MCF 10A (cell line): ENCODE data around the gene RNGTT. TPM values are rescaled to one million over a fixed set of nuclear protein-coding genes. Genes with fewer than 3 reads are reported as not detected.

Source experiments
- BruUV-seq: library from RNA; stranded (reverse); fragments of 400-500 nt; replicated peaks from 2 replicates; lab custom pipeline; 2021; lab: Mats Ljungman, UMichigan
- CTCF ChIA-PET: fragments of 300-600 bp; sonication (Branson Sonifier 250); formaldehyde crosslinking; extraction: SDS; loops from one replicate; lab custom pipeline; 2021; ENCODE audit warnings: antibody characterized with exemption, inconsistent platforms; lab: Yijun Ruan, JAX
- POLR2A ChIA-PET: fragments of 300-600, 350-650 bp; sonication (Branson Sonifier 250); formaldehyde crosslinking; extraction: SDS; loops from one replicate; lab custom pipeline; 2020; ENCODE audit warnings: antibody characterized with exemption, inconsistent platforms; lab: Yijun Ruan, JAX
- DNase-seq: peaks from one replicate; pipeline ENCODE4 v3.0.0-alpha.2; 2018; ENCODE audit not compliant: unreplicated experiment
- H3K27ac Mint-ChIP-seq: one replicate; pipeline ENCODE4 v1.8.0; 2022; ENCODE audit warnings: mild to moderate bottlenecking, low read depth, mixed read lengths; ENCODE audit not compliant: unreplicated experiment
- H3K27me3 Mint-ChIP-seq: one replicate; pipeline ENCODE4 v1.8.0; 2022; ENCODE audit warnings: mixed read lengths; ENCODE audit not compliant: insufficient read depth, unreplicated experiment
- H3K36me3 Mint-ChIP-seq: one replicate; pipeline ENCODE4 v1.8.0; 2022; ENCODE audit warnings: mild to moderate bottlenecking, moderate library complexity, mixed read lengths; ENCODE audit not compliant: insufficient read depth, unreplicated experiment
- H3K4me1 Mint-ChIP-seq: one replicate; pipeline ENCODE4 v1.8.0; 2022; ENCODE audit warnings: mixed read lengths; ENCODE audit not compliant: insufficient read depth, unreplicated experiment
- H3K4me3 Mint-ChIP-seq: one replicate; pipeline ENCODE4 v1.8.0; 2022; ENCODE audit warnings: mild to moderate bottlenecking, moderate library complexity, mixed read lengths; ENCODE audit not compliant: unreplicated experiment
- H3K9me3 Mint-ChIP-seq: one replicate; pipeline ENCODE4 v1.8.0; 2022; ENCODE audit warnings: mixed read lengths; ENCODE audit not compliant: unreplicated experiment
- intact Hi-C: fragments of 100-400 bp; cut with micrococcal nuclease; formaldehyde crosslinking; loops from 2 replicates; pipeline ENCODE4 v1.14.1; 2022
- total RNA-seq: library from RNA; stranded (reverse); gene quantifications from 2 replicates; pipeline ENCODE4 v1.2.3, GENCODE V29; 2022
- TF ChIP-seq, protein P1 (sequence below): fragments of 200-600 bp; IDR thresholded peaks from one replicate; pipeline ENCODE4 v1.8.0; 2022; ENCODE audit warnings: antibody characterized with exemption, mild to moderate bottlenecking; ENCODE audit not compliant: unreplicated experiment

RNGTT gene
- total RNA-seq, 1 experiment from 2014 or later: 14.6 TPM

DNA sequence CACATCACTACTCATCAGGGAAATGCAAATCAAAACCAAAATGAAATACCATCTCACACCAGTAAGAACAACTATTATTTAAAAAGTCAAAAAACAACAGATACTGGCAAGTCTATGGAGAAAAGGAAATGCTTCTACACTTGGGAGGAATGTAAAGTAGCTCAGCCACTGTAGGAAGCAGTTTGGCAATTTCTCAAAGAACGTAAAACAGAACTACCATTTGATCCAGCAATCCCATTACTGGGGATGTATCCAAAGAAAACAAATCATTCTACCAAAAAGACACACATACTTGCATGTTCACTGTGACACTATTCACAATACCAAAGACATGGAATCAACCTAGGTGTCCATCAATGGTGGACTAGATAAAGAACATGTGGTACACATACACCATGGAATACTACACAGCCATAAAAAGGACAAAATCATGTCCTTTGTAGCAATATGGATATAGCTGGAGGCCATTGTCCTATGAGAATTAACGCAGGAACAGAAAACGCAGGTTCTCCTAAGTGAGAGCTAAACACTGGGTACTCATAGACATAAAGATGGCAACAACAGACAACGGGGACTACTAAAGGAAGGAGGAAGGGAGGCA, 260.4 kb downstream of the RNGTT start:
- intact Hi-C loops: no loop called here
- ChIA-PET POLR2A (no interaction called here), CTCF (no interaction called here)
- H3K4me1 Mint-ChIP-seq: no peaks in the 10 kb centered on the region
- no TSS peak for BruUV-seq
- no peak overlapping the region for H3K4me3 Mint-ChIP-seq
- no peaks in the 10 kb centered on the region for H3K36me3 Mint-ChIP-seq
- DNase-seq: no peak
- TF ChIP-seq, protein P1, sequence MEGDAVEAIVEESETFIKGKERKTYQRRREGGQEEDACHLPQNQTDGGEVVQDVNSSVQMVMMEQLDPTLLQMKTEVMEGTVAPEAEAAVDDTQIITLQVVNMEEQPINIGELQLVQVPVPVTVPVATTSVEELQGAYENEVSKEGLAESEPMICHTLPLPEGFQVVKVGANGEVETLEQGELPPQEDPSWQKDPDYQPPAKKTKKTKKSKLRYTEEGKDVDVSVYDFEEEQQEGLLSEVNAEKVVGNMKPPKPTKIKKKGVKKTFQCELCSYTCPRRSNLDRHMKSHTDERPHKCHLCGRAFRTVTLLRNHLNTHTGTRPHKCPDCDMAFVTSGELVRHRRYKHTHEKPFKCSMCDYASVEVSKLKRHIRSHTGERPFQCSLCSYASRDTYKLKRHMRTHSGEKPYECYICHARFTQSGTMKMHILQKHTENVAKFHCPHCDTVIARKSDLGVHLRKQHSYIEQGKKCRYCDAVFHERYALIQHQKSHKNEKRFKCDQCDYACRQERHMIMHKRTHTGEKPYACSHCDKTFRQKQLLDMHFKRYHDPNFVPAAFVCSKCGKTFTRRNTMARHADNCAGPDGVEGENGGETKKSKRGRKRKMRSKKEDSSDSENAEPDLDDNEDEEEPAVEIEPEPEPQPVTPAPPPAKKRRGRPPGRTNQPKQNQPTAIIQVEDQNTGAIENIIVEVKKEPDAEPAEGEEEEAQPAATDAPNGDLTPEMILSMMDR: no peak
- H3K27me3 Mint-ChIP-seq: no peaks in the 10 kb centered on the region
- no peaks in the 10 kb centered on the region for H3K9me3 Mint-ChIP-seq
- H3K27ac Mint-ChIP-seq: no peak overlapping the region

DNA sequence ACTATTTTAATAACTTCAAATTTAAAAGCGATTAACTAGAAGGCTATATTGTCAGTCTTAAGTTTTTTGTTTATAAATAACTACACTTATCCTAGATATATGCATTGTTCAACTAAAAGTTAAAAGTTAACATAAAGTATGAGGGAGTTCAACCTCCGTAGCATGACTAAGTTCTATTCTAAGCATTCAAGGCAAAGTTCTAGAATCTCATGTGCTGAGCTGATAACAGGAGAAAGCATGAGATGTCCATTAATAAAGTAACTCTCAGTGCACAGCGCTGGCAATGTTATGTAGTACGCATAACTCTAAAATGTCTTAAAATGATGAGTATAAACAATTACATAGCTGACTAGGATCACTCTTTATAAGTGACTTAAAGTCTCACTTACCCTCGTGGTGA, 264.8 kb downstream of the RNGTT start:
- Mint-ChIP-seq H3K9me3 (no peaks in the 10 kb centered on the region), H3K27ac (no peak overlapping the region), H3K27me3 (no peaks in the 10 kb centered on the region), H3K4me1 (no peaks in the 10 kb centered on the region), H3K4me3 (no peak overlapping the region), H3K36me3 (no peaks in the 10 kb centered on the region)
- no peak for DNase-seq
- ChIA-PET POLR2A (no interaction called here), CTCF (no interaction called here)
- BruUV-seq: no TSS peak
- intact Hi-C loops: loop anchor here (2.0 kb wide), 1 partner anchor 338 kb away; no protein-coding TSS in a partner anchor
- TF ChIP-seq, protein P1: no peak

GRCh38 chr6:88695937-88696336, 267.5 kb downstream of the RNGTT start:
- H3K27me3 Mint-ChIP-seq: no peaks in the 10 kb centered on the region
- no peaks in the 10 kb centered on the region for H3K36me3 Mint-ChIP-seq
- BruUV-seq: no TSS peak
- no peak overlapping the region for H3K27ac Mint-ChIP-seq
- TF ChIP-seq, protein P1: no peak
- intact Hi-C loops: no loop called here
- ChIA-PET POLR2A (no interaction called here), CTCF (no interaction called here)
- peaks cover 5% of the 10 kb centered on the region for H3K9me3 Mint-ChIP-seq
- no peaks in the 10 kb centered on the region for H3K4me1 Mint-ChIP-seq
- H3K4me3 Mint-ChIP-seq: no peak overlapping the region
- DNase-seq: no peak

DNA sequence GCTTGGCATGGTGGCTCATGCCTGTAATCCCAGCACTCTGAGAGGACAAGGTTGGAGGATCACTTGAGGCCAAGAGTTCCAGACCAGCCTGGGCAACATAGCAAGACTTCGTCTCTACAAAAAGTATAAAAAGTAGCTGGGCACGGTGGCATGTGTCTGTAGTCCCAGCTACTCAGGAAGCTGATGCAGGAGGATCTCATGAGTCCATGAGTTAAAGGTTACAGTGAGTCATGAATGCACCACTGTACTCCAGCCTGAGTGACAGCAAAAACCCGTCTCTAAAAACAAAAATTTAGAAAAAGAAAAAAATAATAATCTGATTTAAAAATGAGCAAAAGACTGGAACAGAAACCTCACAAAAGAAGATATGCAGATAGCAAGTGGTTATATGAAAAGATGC, 279.7 kb downstream of the RNGTT start:
- ChIA-PET POLR2A (no interaction called here), CTCF (no interaction called here)
- BruUV-seq: no TSS peak
- TF ChIP-seq, protein P1: no peak
- intact Hi-C loops: no loop called here
- no peaks in the 10 kb centered on the region for H3K36me3 Mint-ChIP-seq
- H3K27me3 Mint-ChIP-seq: no peaks in the 10 kb centered on the region
- H3K27ac Mint-ChIP-seq: no peak overlapping the region
- no peaks in the 10 kb centered on the region for H3K4me1 Mint-ChIP-seq
- H3K4me3 Mint-ChIP-seq: no peak overlapping the region
- peak; percentile 14 for DNase-seq
- H3K9me3 Mint-ChIP-seq: no peaks in the 10 kb centered on the region
